H9 (cell line): ENCODE measurements around the gene DLD. TPM values are rescaled to one million over a fixed set of nuclear protein-coding genes. Genes with fewer than 3 reads are reported as not detected.

Source experiments
- DNase-seq: peaks from one replicate; pipeline ENCODE4 v3.0.0-alpha.2; 2017
- H2AFZ ChIP-seq: one replicate; pipeline ENCODE4 v1.6.1; 2013; ENCODE audit warnings: mild to moderate bottlenecking, low read length, control low read depth, moderate library complexity
- H2AK5ac ChIP-seq: 2 replicates; pipeline ENCODE4 v1.6.1; 2013; ENCODE audit warnings: low read length, control low read depth, mixed read lengths; ENCODE audit not compliant: insufficient read length
- H2BK120ac ChIP-seq: one replicate; pipeline ENCODE4 v1.6.1; 2013; ENCODE audit warnings: low read depth, mild to moderate bottlenecking, low read length, control low read depth, inconsistent platforms; ENCODE audit not compliant: poor library complexity, severe bottlenecking
- H2BK12ac ChIP-seq: 2 replicates; pipeline ENCODE4 v1.6.1; 2013; ENCODE audit warnings: low read length, control low read depth, mixed read lengths, low read depth; ENCODE audit not compliant: insufficient read length
- H2BK15ac ChIP-seq: 2 replicates; pipeline ENCODE4 v1.6.1; 2013; ENCODE audit warnings: low read depth, low read length, control low read depth
- H2BK20ac ChIP-seq: one replicate; pipeline ENCODE4 v1.6.1; 2013; ENCODE audit warnings: low read depth, mild to moderate bottlenecking, low read length, control low read depth, inconsistent platforms; ENCODE audit not compliant: poor library complexity, severe bottlenecking
- H2BK5ac ChIP-seq: 2 replicates; pipeline ENCODE4 v1.6.1; 2013; ENCODE audit warnings: low read length, control low read depth, mixed read lengths; ENCODE audit not compliant: insufficient read length
- H3K14ac ChIP-seq: 2 replicates; pipeline ENCODE4 v1.6.1; 2013; ENCODE audit warnings: low read length, control low read depth; ENCODE audit not compliant: insufficient read depth
- H3K18ac ChIP-seq: 2 replicates; pipeline ENCODE4 v1.6.1; 2013; ENCODE audit warnings: low read depth, mild to moderate bottlenecking, mixed read lengths, low read length, control low read depth; ENCODE audit not compliant: insufficient read length
- H3K23ac ChIP-seq: 2 replicates; pipeline ENCODE4 v1.6.1; 2013; ENCODE audit warnings: low read length, control low read depth, mixed read lengths, low read depth; ENCODE audit not compliant: insufficient read length
- H3K23me2 ChIP-seq: 2 replicates; pipeline ENCODE4 v1.6.1; 2013; ENCODE audit warnings: low read depth, mild to moderate bottlenecking, mixed read lengths, low read length, control low read depth; ENCODE audit not compliant: insufficient read length, poor library complexity, severe bottlenecking
- H3K27ac ChIP-seq: 2 replicates; pipeline ENCODE4 v1.5.1; 2013; ENCODE audit warnings: low read length, control low read depth, mixed read lengths, low read depth; ENCODE audit not compliant: insufficient read length
- H3K27me3 ChIP-seq: 2 replicates; pipeline ENCODE4 v1.6.1; 2013; ENCODE audit warnings: low read length, control low read depth, inconsistent platforms; ENCODE audit not compliant: insufficient read depth
- H3K4ac ChIP-seq: 2 replicates; pipeline ENCODE4 v1.6.1; 2013; ENCODE audit warnings: low read depth, mild to moderate bottlenecking, control low read depth, inconsistent platforms, low read length, moderate library complexity
- H3K4me1 ChIP-seq: 2 replicates; pipeline ENCODE4 v1.6.1; 2013; ENCODE audit warnings: low read length, control low read depth, inconsistent platforms; ENCODE audit not compliant: insufficient read depth
- H3K4me2 ChIP-seq: 2 replicates; pipeline ENCODE4 v1.6.1; 2013; ENCODE audit warnings: low read length, control low read depth, mixed read lengths; ENCODE audit not compliant: insufficient read length, insufficient read depth
- H3K56ac ChIP-seq: 2 replicates; pipeline ENCODE4 v1.6.1; 2013; ENCODE audit warnings: low read depth, mild to moderate bottlenecking, mixed read lengths, low read length, control low read depth; ENCODE audit not compliant: insufficient read length
- H3K79me1 ChIP-seq: 2 replicates; pipeline ENCODE4 v1.6.1; 2013; ENCODE audit warnings: low read depth, mild to moderate bottlenecking, moderate library complexity, low read length, control low read depth, inconsistent platforms; ENCODE audit not compliant: insufficient read depth, poor library complexity, severe bottlenecking
- H3K79me2 ChIP-seq: 2 replicates; pipeline ENCODE4 v1.6.1; 2013; ENCODE audit warnings: low read length, control low read depth, inconsistent platforms; ENCODE audit not compliant: insufficient read depth
- H3K9ac ChIP-seq: 2 replicates; pipeline ENCODE4 v1.6.1; 2013; ENCODE audit warnings: low read length, control low read depth, mixed read lengths; ENCODE audit not compliant: insufficient read length; ENCODE audit errors: extremely low read depth
- H3K9me3 ChIP-seq: one replicate; pipeline ENCODE4 v1.6.1; 2013; ENCODE audit warnings: low read depth, low read length, inconsistent platforms; ENCODE audit not compliant: control insufficient read depth
- H3T11ph ChIP-seq: one replicate; pipeline ENCODE4 v1.6.1; 2013; ENCODE audit warnings: mild to moderate bottlenecking, low read length, control low read depth, inconsistent platforms
- H4K20me1 ChIP-seq: one replicate; pipeline ENCODE4 v1.6.1; 2013; ENCODE audit not compliant: control insufficient read depth, insufficient read length, insufficient read depth
- H4K5ac ChIP-seq: 2 replicates; pipeline ENCODE4 v1.6.1; 2013; ENCODE audit warnings: low read depth, mild to moderate bottlenecking, mixed read lengths, low read length, control low read depth; ENCODE audit not compliant: insufficient read length
- H4K8ac ChIP-seq: replicated peaks from 2 replicates; pipeline ENCODE4 v1.6.1; 2013; ENCODE audit warnings: low read length, control low read depth, mixed read lengths, low read depth; ENCODE audit not compliant: insufficient read length
- H4K91ac ChIP-seq: 2 replicates; pipeline ENCODE4 v1.6.1; 2013; ENCODE audit warnings: low read depth, mild to moderate bottlenecking, moderate library complexity, mixed read lengths, low read length, control low read depth; ENCODE audit not compliant: insufficient read length
- H3K27ac Mint-ChIP-seq, 3 experiments: 2 replicates in 2 of 3; 3 replicates in 1 of 3; pipeline ENCODE4 v1.8.0; 2020 to 2021; ENCODE audit warnings: mixed read lengths in 3 of 3, mild to moderate bottlenecking in 1 of 3, moderate library complexity in 1 of 3
- H3K27me3 Mint-ChIP-seq: 2 replicates; pipeline ENCODE4 v1.8.0; 2021; ENCODE audit warnings: low read depth, mild to moderate bottlenecking, moderate library complexity, mixed read lengths
- H3K36me3 Mint-ChIP-seq, 3 experiments: 2 replicates in 2 of 3; 3 replicates in 1 of 3; pipeline ENCODE4 v1.8.0; 2020 to 2021; ENCODE audit warnings: low read depth in 3 of 3, mixed read lengths in 3 of 3; ENCODE audit not compliant: insufficient read depth in 1 of 3
- H3K4me1 Mint-ChIP-seq, 2 experiments: 2 replicates each; pipeline ENCODE4 v1.8.0; 2020; ENCODE audit warnings: mixed read lengths in 2 of 2
- H3K4me3 Mint-ChIP-seq, 2 experiments: 2 replicates in 1 of 2; 3 replicates in 1 of 2; pipeline ENCODE4 v1.8.0; 2020 to 2021; ENCODE audit warnings: mild to moderate bottlenecking in 2 of 2, mixed read lengths in 2 of 2, moderate library complexity in 1 of 2
- H3K9me3 Mint-ChIP-seq, 2 experiments: 2 replicates in 1 of 2; 3 replicates in 1 of 2; pipeline ENCODE4 v1.8.0; 2020; ENCODE audit warnings: mild to moderate bottlenecking in 2 of 2, mixed read lengths in 2 of 2, moderate library complexity in 1 of 2
- CTCF ChIP-seq: fragments of 200-600 bp; sonication (generic); conservative IDR thresholded peaks from 3 replicates; pipeline ENCODE4 v1.8.0; 2021; ENCODE audit warnings: antibody characterized with exemption, mild to moderate bottlenecking
- WGBS: extraction: QIAGEN DNeasy Blood & Tissue Kit; methylation state at CpG from one replicate; pipeline ENCODE4 v1.1.7; 2013; ENCODE audit warnings: missing lambda C conversion rate, low lambda C conversion rate, mixed read lengths; ENCODE audit not compliant: insufficient read length; ENCODE audit errors: extremely low coverage; 5-methylcytosine and 5-hydroxymethylcytosine counted together
- total RNA-seq: library from RNA; stranded (reverse); gene quantifications from 2 replicates; pipeline ENCODE4 v1.2.1, GENCODE V29; 2021

DLD gene
- total RNA-seq, 1 experiment from 2014 or later = 93.7 TPM

GRCh38 chr7:107939573-107940489 is 48.8 kb downstream of the DLD start:
- Histone ChIP-seq H3K27ac (no peak overlapping the region), H2BK12ac (peak overlapping the region; percentile 30), H3K79me1 (no peaks in the 10 kb centered on the region), H3T11ph (no peak overlapping the region), H3K79me2 (no peaks in the 10 kb centered on the region), H3K4me2 (no peak overlapping the region), H2BK15ac (no peak overlapping the region), H2BK120ac (no peak overlapping the region), H3K4me1 (no peaks in the 10 kb centered on the region), H3K4ac (no peak overlapping the region), H2AFZ (no peak overlapping the region), H2AK5ac (no peak overlapping the region), H4K20me1 (peaks cover 3% of the 10 kb centered on the region), H4K91ac (no peak overlapping the region), H3K23me2 (no peaks in the 10 kb centered on the region), H3K23ac (no peak overlapping the region), H2BK20ac (no peak overlapping the region), H3K9me3 (no peaks in the 10 kb centered on the region), H2BK5ac (no peak overlapping the region), H3K18ac (no peak overlapping the region), H3K9ac (no peak overlapping the region), H4K5ac (no peak overlapping the region), H4K8ac (no peak overlapping the region), H3K27me3 (no peaks in the 10 kb centered on the region), H3K56ac (no peak overlapping the region), H3K14ac (no peak overlapping the region)
- no peak for TF ChIP-seq CTCF
- H3K36me3 Mint-ChIP-seq = peaks cover 2 to 60% (median 36%) of the 10 kb centered on the region in 3 experiments; a peak in 6 of 7 replicates
- H3K4me1 Mint-ChIP-seq = peaks cover 29 to 36% of the 10 kb centered on the region in 2 experiments
- H3K4me3 Mint-ChIP-seq = no peak overlapping the region
- no peaks in the 10 kb centered on the region for H3K9me3 Mint-ChIP-seq
- no peaks in the 10 kb centered on the region for H3K27me3 Mint-ChIP-seq
- no peak for DNase-seq
- peak overlapping the region in 1 of 3 experiments; percentile 80; a peak in 2 of 7 replicates for H3K27ac Mint-ChIP-seq
- no CpG with 5 or more reads among the region's 16 CpGs for WGBS
